ENCODE results near the gene JADE1. TPM values are rescaled to one million over a fixed set of nuclear protein-coding genes. Genes with fewer than 3 reads are reported as not detected.

JADE1 gene
- total and polyA plus RNA-seq, 9 of the 15 experiments (the other 6 are each of a cell fraction or from before 2014, with no cell fraction given), result 8.3 to 37.9 (median 24.4) TPM

- H3K36me3 ChIP-seq (ENCODE audit: control insufficient read depth, insufficient read depth, low read length), result peaks cover 77% of the 10 kb centered on the region
- intact Hi-C loops (cut with micrococcal nuclease) (no loop called here), in situ Hi-C loops (cut with MboI) (no loop called here)
- H3K9me1 ChIP-seq (ENCODE audit: control insufficient read depth, insufficient read depth, low read length), result no peaks in the 10 kb centered on the region
- CTCF ChIA-PET (ENCODE audit: low intra/inter-chr PET ratio), result no interaction called here
- BruUV-seq (replicated peaks), result no TSS peak
- H3K9me3 ChIP-seq (replicated peaks; ENCODE audit: control insufficient read depth, insufficient read depth, low read depth, low read length), result no peaks in the 10 kb centered on the region
- H3K4me2 ChIP-seq (ENCODE audit: insufficient read depth, low read length), result no peak overlapping the region
- no peak for TF ChIP-seq BACH1 (tag; IDR thresholded peaks at IDR 0.05)
- TF ChIP-seq KAT7 (CRISPR knock-in tag; IDR thresholded peaks at IDR 0.05; ENCODE audit: borderline replicate concordance), result no peak
- TF ChIP-seq YBX1 (IDR thresholded peaks at IDR 0.05), result no peak
- TF ChIP-seq, protein P1, sequence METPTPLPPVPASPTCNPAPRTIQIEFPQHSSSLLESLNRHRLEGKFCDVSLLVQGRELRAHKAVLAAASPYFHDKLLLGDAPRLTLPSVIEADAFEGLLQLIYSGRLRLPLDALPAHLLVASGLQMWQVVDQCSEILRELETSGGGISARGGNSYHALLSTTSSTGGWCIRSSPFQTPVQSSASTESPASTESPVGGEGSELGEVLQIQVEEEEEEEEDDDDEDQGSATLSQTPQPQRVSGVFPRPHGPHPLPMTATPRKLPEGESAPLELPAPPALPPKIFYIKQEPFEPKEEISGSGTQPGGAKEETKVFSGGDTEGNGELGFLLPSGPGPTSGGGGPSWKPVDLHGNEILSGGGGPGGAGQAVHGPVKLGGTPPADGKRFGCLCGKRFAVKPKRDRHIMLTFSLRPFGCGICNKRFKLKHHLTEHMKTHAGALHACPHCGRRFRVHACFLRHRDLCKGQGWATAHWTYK (CRISPR knock-in tag; IDR thresholded peaks at IDR 0.05), result no peak
- TF ChIP-seq UBTF (IDR thresholded peaks at IDR 0.05; ENCODE audit: borderline replicate concordance in 1 of 2, low read depth in 2 of 2, low read length in 2 of 2), result no peak
- TF ChIP-seq NCOA2 (IDR thresholded peaks at IDR 0.05; ENCODE audit: partially characterized antibody in 2 of 2), result no peak
- TF ChIP-seq NFIC (IDR thresholded peaks at IDR 0.05), result no peak
- TF ChIP-seq ZNF224 (CRISPR knock-in tag; IDR thresholded peaks at IDR 0.05), result no peak
- TF ChIP-seq, protein P2, sequence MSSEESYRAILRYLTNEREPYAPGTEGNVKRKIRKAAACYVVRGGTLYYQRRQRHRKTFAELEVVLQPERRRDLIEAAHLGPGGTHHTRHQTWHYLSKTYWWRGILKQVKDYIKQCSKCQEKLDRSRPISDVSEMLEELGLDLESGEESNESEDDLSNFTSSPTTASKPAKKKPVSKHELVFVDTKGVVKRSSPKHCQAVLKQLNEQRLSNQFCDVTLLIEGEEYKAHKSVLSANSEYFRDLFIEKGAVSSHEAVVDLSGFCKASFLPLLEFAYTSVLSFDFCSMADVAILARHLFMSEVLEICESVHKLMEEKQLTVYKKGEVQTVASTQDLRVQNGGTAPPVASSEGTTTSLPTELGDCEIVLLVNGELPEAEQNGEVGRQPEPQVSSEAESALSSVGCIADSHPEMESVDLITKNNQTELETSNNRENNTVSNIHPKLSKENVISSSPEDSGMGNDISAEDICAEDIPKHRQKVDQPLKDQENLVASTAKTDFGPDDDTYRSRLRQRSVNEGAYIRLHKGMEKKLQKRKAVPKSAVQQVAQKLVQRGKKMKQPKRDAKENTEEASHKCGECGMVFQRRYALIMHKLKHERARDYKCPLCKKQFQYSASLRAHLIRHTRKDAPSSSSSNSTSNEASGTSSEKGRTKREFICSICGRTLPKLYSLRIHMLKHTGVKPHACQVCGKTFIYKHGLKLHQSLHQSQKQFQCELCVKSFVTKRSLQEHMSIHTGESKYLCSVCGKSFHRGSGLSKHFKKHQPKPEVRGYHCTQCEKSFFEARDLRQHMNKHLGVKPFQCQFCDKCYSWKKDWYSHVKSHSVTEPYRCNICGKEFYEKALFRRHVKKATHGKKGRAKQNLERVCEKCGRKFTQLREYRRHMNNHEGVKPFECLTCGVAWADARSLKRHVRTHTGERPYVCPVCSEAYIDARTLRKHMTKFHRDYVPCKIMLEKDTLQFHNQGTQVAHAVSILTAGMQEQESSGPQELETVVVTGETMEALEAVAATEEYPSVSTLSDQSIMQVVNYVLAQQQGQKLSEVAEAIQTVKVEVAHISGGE (CRISPR knock-in tag; IDR thresholded peaks at IDR 0.05), result no peak
- TF ChIP-seq MBD2 (IDR thresholded peaks at IDR 0.05; ENCODE audit: borderline replicate concordance, low read depth), result no peak
- no peak overlapping the region for H3K27ac ChIP-seq (ENCODE audit: extremely low read depth, low read depth, low read length)
- no peaks in the 10 kb centered on the region for H3K27me3 ChIP-seq (ENCODE audit: control insufficient read depth in 2 of 2, insufficient read depth in 2 of 2, low read length in 2 of 2)
- peaks cover 83% of the 10 kb centered on the region for H3K79me2 ChIP-seq (ENCODE audit: control insufficient read depth, insufficient read depth, low read length)
- whole genome bisulfite sequencing (ENCODE audit: insufficient coverage, low coverage, missing lambda C conversion rate), result 92% methylated on average over 2 of the region's 2 CpGs
- no peak overlapping the region for H3K9ac ChIP-seq (ENCODE audit: insufficient read depth in 1 of 2, low read depth in 2 of 2, low read length in 2 of 2)
- no peaks in the 10 kb centered on the region; a peak in 3 of 5 replicates for H3K4me1 ChIP-seq (replicated peaks in 1 of 2; ENCODE audit: control insufficient read depth in 2 of 2, insufficient read depth in 2 of 2, low read length in 2 of 2)
- DNase-seq (ENCODE audit: extremely low read depth in 1 of 4, low spot score in 3 of 4) (no peak), ATAC-seq (no peak), FAIRE-seq (no peak)
- peaks cover 19% of the 10 kb centered on the region; the same call in 1 of the 2 replicates for H4K20me1 ChIP-seq (replicated peaks; ENCODE audit: control insufficient read depth, insufficient read depth, low read length)
- POLR2A ChIA-PET, result no interaction called here
- H3K4me3 ChIP-seq, result no peak overlapping the region
- H2AFZ ChIP-seq (ENCODE audit: low read depth, low read length), result no peak overlapping the region
These were observed 27.7 kb downstream of the JADE1 start for GRCh38 chr4:128837198-128837597.

All from K562 (cell line).